SHP77 treated with DMSO at 0.1 percent for 48 hours (cell line): ENCODE data around the gene CIAO2A.
A peak's percentile ranks its signal among the peaks of the same experiment; 100 is the strongest.
"Not testable (repeated sequence)": the region's sequence is repeated elsewhere in the genome, so short reads cannot be mapped to it uniquely, and the experiment has no call there.

ENCODE experiments used
- DNase-seq: peaks from one replicate; lab custom pipeline; 2025; lab: John Stamatoyannopoulos, UW

The CIAO2A gene

DNA sequence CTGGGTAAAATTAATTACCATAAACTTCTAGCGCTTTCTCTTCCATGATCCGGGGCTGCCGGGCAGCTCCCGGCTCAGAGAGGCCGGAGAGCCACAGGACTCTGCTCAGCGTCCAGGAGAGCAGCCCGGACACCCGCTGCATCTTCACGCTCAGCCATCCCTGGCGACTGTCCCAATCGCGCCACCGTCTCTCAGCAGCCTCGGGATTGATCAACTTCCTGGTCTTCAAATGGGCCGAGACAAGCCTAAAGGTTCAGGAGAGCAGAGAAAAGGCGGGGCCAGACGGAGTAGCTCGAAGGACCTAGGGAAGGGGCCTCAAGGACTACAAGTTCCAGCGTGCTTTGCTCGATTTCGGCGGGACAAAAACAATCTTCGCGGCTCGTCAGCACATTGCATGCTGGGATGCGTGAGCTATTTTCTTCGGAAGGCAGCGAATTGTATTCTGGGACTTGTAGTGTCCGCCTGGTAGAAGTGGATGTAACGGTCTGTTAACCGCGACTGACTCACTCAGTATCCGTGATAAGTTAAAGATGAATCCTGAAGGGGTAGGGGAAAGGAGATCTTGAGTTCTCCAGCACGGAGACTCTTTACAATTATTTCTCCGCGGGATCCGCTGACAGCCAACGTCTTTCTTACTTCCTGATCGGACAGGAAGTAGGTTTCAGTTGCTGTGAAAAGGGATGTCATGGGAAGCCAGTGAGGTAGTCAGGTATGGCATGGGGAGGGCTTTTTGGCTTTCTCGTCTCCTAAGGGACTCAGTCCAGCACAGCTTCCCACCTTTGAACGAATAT lies at the start of gene CIAO2A:
TSS of gene CIAO2A (minus strand) at position 212 of the 791 bp plus-strand sequence. CDS start at position 142, 70 bp downstream.
- DNase-seq, result peak; percentile 98

DNA sequence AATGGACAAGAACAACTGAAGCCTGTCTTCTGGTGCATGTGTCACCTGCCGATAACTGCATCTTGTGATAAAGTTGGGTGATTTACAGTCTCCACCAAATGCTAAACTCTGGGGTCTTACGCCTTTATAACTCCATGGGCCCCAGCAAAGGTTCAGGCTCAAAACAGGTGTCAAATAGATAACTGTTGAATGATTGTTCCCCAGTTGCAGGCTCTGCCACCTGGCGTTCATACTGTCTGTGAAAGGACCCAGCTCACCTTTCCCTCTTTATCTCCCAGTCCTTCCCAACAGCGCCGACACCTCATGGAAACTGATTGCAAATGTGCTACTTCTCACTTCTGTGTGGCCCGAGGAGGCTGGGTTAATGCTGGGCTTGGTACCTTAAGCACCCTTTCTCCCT lies 49.6 kb upstream of the CIAO2A start:
- no peak for DNase-seq

DNA sequence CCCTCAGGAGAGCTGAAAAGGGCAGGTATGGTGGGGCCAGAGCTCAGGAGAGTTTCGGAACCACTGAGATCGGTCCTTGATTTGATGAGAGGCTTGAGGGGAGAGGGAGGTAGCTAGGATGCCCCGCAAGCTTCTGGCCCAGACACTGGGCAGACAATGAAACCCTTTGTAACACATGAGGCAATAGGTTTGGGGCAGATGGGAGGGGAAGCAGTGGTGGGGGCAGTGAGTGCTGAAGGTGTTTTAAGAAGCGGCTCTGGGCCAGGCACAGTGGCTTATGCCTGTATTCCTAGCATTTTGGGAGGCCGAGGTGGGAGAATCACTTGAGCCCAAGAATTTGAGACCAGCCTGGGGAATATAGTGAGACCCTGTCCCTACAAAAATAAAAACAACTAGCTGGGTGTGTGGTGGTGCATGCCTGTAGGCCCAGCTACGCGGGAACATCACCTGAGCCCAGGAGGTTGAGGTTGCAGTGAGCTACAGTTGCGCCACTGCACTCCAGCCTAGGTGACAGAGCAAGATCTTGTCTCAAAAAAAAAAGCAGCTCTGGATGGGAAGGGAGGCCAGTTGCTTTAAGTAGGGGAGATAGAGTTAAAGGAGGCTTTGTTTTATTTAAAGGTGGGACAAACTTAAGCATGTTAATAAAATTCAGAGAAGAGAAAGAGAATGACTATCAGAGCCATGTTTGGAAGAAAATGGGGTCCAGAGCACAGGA lies 48.3 kb upstream of the CIAO2A start:
- no peak for DNase-seq

DNA sequence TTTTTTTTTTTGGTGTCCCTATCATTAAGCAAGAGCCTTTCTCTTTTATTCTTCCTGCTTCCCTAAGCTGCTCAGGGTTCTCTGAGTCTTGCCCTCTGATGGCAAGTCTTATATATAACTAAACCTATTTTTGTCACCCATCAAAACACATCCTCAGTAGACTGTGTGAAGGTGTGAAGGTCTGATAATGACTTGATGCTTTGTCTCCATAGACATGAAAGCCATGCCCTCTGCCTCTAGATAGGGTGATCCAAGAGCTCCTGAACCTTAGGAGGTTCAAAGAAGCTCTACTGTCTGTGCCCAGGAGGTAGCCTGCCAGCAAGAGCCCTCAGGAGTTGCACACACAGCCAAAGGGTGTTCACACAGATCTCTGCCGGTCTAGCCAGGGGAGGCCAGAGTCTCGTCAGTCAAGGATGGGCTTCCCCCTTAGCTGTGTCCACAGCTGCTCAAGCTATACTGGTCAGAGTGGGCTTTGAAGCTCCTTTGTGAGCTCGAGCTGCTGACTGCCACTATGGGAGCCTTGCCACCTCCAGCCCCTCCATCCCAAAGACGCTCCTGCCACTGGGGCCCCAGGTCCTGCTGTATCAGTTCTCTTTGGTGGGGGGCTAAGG lies 44.8 kb upstream of the CIAO2A start:
- DNase-seq, result no peak

DNA sequence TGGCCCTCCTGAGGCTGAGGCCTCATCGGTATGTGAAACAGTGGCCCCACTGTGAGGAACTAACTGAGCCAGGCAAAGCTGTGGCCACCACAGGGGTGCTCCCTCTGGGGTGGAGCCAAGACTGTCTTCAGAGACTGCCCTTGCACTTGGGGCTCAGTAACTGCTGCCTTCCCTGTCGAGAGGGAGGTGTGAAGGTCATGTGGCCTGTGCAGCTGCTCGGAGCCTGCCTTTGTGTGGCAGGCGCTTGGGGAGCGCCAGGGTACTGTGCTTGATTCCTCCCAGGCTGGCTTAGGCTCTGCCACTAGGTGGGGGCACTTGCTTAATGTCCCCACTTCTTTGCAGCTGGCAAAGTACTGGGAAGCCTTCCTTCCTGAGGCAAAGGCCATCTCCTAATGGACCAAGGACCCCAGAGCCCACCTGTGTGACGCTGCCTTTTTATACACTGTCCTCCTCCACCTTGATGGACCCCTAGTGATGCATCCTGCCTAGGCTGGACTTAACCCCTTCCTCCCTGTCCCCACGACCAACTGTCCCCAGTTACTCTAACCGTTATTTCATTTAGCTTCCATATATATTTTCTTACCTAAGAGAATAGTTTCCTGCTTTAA lies 43.7 kb upstream of the CIAO2A start:
- no peak for DNase-seq

DNA sequence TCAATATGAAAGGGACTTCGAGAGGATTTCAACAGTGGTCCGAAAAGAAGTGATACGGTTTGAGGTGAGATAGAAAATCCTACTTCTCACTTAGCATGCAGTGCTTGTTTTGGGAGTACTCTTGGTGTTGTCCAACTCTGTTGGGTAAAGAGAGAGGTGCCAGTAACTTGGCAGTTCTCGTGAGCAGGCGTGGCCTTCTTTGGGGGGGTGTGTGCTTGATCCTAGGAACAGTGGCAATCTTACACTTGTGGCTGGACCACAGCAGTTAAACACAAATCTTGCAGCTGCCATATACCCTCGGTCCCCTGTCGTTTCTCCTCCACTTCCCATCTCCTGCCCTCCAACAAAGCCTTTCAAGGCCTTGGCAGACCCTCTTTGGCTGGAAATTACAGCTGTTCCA lies 42.7 kb upstream of the CIAO2A start:
- DNase-seq, result no peak

- DNase-seq, result no peak
Observed at GRCh38 chr15:64134345-64134829, 40.7 kb upstream of the CIAO2A start.

GRCh38 chr15:64133623-64134344 lies 40.1 kb upstream of the CIAO2A start:
- DNase-seq, result no peak

DNA sequence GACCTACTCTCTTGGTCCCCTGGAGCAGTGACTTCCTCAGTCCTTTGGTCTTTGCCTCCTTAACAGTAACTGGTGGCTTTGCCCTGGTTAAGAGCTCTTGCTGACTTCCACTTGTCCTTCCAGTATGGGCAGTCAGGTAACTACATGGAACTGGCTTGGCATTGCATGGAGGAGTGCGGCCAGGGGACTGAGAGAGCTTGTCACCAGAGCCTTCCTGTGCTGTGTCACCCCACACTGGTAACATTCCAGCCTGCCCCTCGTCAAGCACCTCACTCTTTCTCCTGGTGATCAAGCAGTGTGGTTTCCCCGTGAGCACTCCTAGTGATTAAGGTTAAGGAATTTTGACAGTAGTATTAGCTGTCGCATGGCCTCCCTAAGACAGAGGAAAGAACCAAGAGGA lies 38.6 kb upstream of the CIAO2A start:
- DNase-seq, result no peak

GRCh38 chr15:64131547-64131946 lies 37.9 kb upstream of the CIAO2A start:
- DNase-seq, result no peak

- DNase-seq, result no peak
Observed at GRCh38 chr15:64130159-64130558, 36.5 kb upstream of the CIAO2A start.

- DNase-seq, result no peak
Observed at GRCh38 chr15:64127521-64128270, 34.1 kb upstream of the CIAO2A start.

- DNase-seq, result no peak
Observed at GRCh38 chr15:64125978-64126377, 32.3 kb upstream of the CIAO2A start.

- DNase-seq, result no peak
Observed at GRCh38 chr15:64122936-64123351, 29.3 kb upstream of the CIAO2A start.

GRCh38 chr15:64122444-64122843 lies 28.8 kb upstream of the CIAO2A start:
- DNase-seq, result no peak

- DNase-seq, result no peak
Observed at GRCh38 chr15:64121614-64122013, 28.0 kb upstream of the CIAO2A start.

GRCh38 chr15:64120322-64120721 lies 26.7 kb upstream of the CIAO2A start:
- not testable (repeated sequence) for DNase-seq

- no peak for DNase-seq
Observed at GRCh38 chr15:64117759-64118487, 24.3 kb upstream of the CIAO2A start.

GRCh38 chr15:64112904-64113303 lies 19.3 kb upstream of the CIAO2A start:
- no peak for DNase-seq

DNA sequence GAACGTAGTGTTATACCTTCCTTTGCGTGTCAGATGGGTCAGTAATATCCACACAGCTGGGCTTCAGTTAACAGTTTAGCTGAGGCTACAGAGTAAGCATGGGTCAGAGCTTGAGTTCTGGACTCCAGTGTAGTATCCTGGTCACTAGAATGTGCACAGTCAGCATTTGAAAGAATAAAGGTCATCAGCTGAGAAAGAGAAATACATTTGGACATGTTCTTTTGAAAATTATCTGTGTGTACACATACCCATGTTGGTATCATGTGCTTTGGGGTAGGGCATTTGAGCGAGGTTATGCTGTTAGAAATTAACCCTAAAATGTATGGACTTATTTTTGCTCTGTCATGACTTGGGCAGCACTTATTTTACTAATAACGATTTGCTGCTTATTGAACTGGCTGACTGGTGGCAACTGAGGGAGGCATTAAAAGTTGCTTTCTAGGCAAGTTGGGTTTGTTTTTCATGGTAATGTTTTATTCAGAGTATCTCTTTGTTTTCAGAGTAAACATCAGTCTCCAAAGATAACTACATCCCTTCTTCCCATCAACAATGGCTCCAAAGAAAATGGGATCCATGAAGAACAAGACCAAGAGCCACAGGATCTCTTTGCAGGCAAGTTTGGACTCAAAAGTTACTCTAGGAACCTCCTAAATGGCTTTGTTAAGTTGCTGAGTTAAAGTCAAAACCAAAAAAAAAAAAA lies 18.6 kb upstream of the CIAO2A start:
- no peak for DNase-seq
